ENCODE results near the gene GPLD1. TPM values are rescaled to one million over a fixed set of nuclear protein-coding genes. Genes with fewer than 3 reads are reported as not detected.

Gene GPLD1
- total RNA-seq, 1 experiment from 2014 or later, result 1.3 TPM

DNA sequence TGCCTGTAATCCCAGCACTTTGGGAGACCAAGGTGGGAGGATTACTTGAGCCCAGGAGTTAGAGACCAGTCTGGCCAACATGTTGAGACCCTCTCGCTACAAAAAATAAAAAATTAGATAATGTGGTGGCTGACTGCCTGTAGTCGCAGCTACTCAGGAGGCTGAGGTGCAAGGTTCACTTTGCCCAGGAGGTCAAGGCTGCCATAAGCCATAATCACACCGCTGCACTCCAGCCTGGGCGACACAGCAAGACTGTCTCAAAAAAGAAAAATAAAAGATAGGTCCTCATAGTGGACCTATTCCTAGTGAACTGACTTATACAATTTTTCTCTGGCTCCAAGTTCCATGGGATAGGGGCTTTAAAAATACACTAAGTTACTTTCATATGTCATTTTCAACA is 44.8 kb downstream of the GPLD1 start:
- ATAC-seq, result no peak
- POLR2A ChIA-PET (ENCODE audit: unreplicated experiment), result no interaction called here
- no TSS peak for BruUV-seq (replicated peaks)

GRCh38 chr6:24441599-24441904 is 47.8 kb downstream of the GPLD1 start:
- no peaks in the 10 kb centered on the region for H3K27me3 ChIP-seq (ENCODE audit: low read length)
- no peaks in the 10 kb centered on the region for H3K9me3 ChIP-seq (ENCODE audit: low read length)
- H3K36me3 ChIP-seq (ENCODE audit: low read depth, low read length), result no peaks in the 10 kb centered on the region
- H2AFZ ChIP-seq (ENCODE audit: low read length), result no peak overlapping the region
- no peak for ATAC-seq
- POLR2A ChIA-PET (ENCODE audit: unreplicated experiment), result no interaction called here
- no peaks in the 10 kb centered on the region for H3K79me2 ChIP-seq (ENCODE audit: low read length)
- H4K20me1 ChIP-seq (ENCODE audit: low read length), result no peaks in the 10 kb centered on the region
- BruUV-seq (replicated peaks), result no TSS peak
- 0 out of 2 replicates have a peak, but pooled peaks cover 3% of the 10 kb centered on the region for H3K4me1 ChIP-seq (ENCODE audit: insufficient read depth, low read length)
- TF ChIP-seq EZH2phosphoT487 (IDR thresholded peaks at IDR 0.05; ENCODE audit: borderline replicate concordance, low read length) (no peak), CTCF (conservative IDR thresholded peaks at IDR 0.05; ENCODE audit: low read depth, low read length) (no peak), EZH2 (IDR thresholded peaks at IDR 0.05; ENCODE audit: low read length, unreplicated experiment) (no peak)
- H3F3A ChIP-seq (ENCODE audit: low read length, unreplicated experiment), result no peaks in the 10 kb centered on the region
- no peak for DNase-seq
- H3K27ac ChIP-seq (ENCODE audit: low read length), result no peak overlapping the region
- H3K4me2 ChIP-seq (ENCODE audit: low read length), result no peak overlapping the region
- intact Hi-C loops (cut with micrococcal nuclease), result no loop called here
- H3K9me2 ChIP-seq (replicated peaks; ENCODE audit: low read length), result no peaks in the 10 kb centered on the region
- CTCF ChIA-PET, result no interaction called here
- no peak overlapping the region for H3K4me3 ChIP-seq (ENCODE audit: low read length)
- H3K9ac ChIP-seq (ENCODE audit: low read length), result no peak overlapping the region

More for the DNA sequence above, 44.8 kb downstream of the GPLD1 start:
- Histone ChIP-seq H3K9me2 (replicated peaks; ENCODE audit: low read length) (no peaks in the 10 kb centered on the region), H3K4me2 (ENCODE audit: low read length) (no peak overlapping the region), H4K20me1 (ENCODE audit: low read length) (no peaks in the 10 kb centered on the region), H2AFZ (ENCODE audit: low read length) (no peak overlapping the region), H3F3A (ENCODE audit: low read length, unreplicated experiment) (no peaks in the 10 kb centered on the region), H3K4me3 (ENCODE audit: low read length) (no peak overlapping the region), H3K27me3 (ENCODE audit: low read length) (no peaks in the 10 kb centered on the region), H3K9me3 (ENCODE audit: low read length) (no peaks in the 10 kb centered on the region), H3K4me1 (ENCODE audit: insufficient read depth, low read length) (0 out of 2 replicates have a peak, but pooled peaks cover 3% of the 10 kb centered on the region), H3K9ac (ENCODE audit: low read length) (no peak overlapping the region), H3K27ac (ENCODE audit: low read length) (no peak overlapping the region), H3K79me2 (ENCODE audit: low read length) (no peaks in the 10 kb centered on the region), H3K36me3 (ENCODE audit: low read depth, low read length) (no peaks in the 10 kb centered on the region)
- TF ChIP-seq EZH2 (IDR thresholded peaks at IDR 0.05; ENCODE audit: low read length, unreplicated experiment), result no peak
- no peak for TF ChIP-seq CTCF (conservative IDR thresholded peaks at IDR 0.05; ENCODE audit: low read depth, low read length)
- no peak for TF ChIP-seq EZH2phosphoT487 (IDR thresholded peaks at IDR 0.05; ENCODE audit: borderline replicate concordance, low read length)
- CTCF ChIA-PET, result no interaction called here
- intact Hi-C loops (cut with micrococcal nuclease), result no loop called here
- DNase-seq, result no peak

DNA sequence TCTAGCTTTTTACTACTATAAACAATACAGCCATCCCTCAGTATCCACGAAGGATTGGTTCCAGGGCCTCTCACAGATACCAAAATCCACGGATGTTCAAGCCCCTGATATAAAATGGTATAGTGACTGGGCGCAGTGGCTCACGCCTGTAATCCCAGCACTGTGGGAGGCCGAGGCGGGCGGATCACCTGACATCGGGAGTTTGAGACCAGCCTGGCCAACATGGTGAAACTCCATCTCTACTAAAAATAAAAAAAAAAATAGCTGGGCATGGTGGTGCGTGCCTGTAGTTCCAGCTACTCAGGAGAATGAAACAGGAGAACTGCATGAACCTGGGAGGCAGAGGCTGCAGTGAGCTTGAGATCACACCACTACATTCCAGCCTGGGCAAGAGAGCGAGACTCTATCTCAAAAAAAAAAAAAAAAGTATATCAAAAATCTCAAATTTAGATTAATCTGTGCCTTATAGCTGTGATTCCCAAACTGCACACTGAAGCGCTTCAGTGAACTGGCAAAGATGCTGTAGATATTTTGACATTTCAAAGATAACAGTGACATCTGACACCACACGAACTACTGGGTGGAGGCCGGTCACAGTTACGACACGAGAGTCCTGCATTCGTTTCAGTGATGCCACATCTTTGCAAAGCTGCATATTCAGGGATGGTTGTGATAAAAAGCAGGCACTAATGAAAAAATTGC is 48.3 kb downstream of the GPLD1 start:
- H3K27ac ChIP-seq (ENCODE audit: low read length), result no peak overlapping the region
- POLR2A ChIA-PET (ENCODE audit: unreplicated experiment), result no interaction called here
- no peaks in the 10 kb centered on the region for H3K9me2 ChIP-seq (replicated peaks; ENCODE audit: low read length)
- H3K4me3 ChIP-seq (ENCODE audit: low read length), result no peak overlapping the region
- no peaks in the 10 kb centered on the region for H3K36me3 ChIP-seq (ENCODE audit: low read depth, low read length)
- TF ChIP-seq CTCF (conservative IDR thresholded peaks at IDR 0.05; ENCODE audit: low read depth, low read length) (no peak), EZH2 (IDR thresholded peaks at IDR 0.05; ENCODE audit: low read length, unreplicated experiment) (no peak)
- CTCF ChIA-PET, result no interaction called here
- no TSS peak for BruUV-seq (replicated peaks)
- H4K20me1 ChIP-seq (ENCODE audit: low read length), result no peaks in the 10 kb centered on the region
- H3K27me3 ChIP-seq (ENCODE audit: low read length), result no peaks in the 10 kb centered on the region
- no peaks in the 10 kb centered on the region for H3F3A ChIP-seq (ENCODE audit: low read length, unreplicated experiment)
- no peaks in the 10 kb centered on the region for H3K9me3 ChIP-seq (ENCODE audit: low read length)
- DNase-seq (no peak), ATAC-seq (no peak)
- no peaks in the 10 kb centered on the region for H3K79me2 ChIP-seq (ENCODE audit: low read length)
- no peak overlapping the region for H3K4me2 ChIP-seq (ENCODE audit: low read length)
- no peak overlapping the region for H3K9ac ChIP-seq (ENCODE audit: low read length)
- 0 out of 2 replicates have a peak, but pooled peaks cover 3% of the 10 kb centered on the region for H3K4me1 ChIP-seq (ENCODE audit: insufficient read depth, low read length)
- intact Hi-C loops (cut with micrococcal nuclease), result no loop called here
- H2AFZ ChIP-seq (ENCODE audit: low read length), result no peak overlapping the region
